ENCODE data around the gene SGCA.

Gene SGCA

GRCh38 chr17:50167371-50167770, 1.6 kb downstream of the SGCA start:
- no peak for DNase-seq (ENCODE audit: low read depth)

- DNase-seq (ENCODE audit: low read depth) = no peak
Observed at GRCh38 chr17:50168319-50168718, 2.5 kb downstream of the SGCA start.

- DNase-seq (ENCODE audit: low read depth) = no peak
Observed at GRCh38 chr17:50169121-50169764, 3.4 kb downstream of the SGCA start.

- DNase-seq (ENCODE audit: low read depth) = no peak
Observed at GRCh38 chr17:50169881-50170459, 4.2 kb downstream of the SGCA start.

- DNase-seq (ENCODE audit: low read depth) = no peak
Observed at GRCh38 chr17:50170662-50171370, 5.0 kb downstream of the SGCA start.

GRCh38 chr17:50171371-50172071, 5.7 kb downstream of the SGCA start:
- DNase-seq (ENCODE audit: low read depth) = no peak

GRCh38 chr17:50172130-50172529, 6.3 kb downstream of the SGCA start:
- no peak for DNase-seq (ENCODE audit: low read depth)

GRCh38 chr17:50172936-50173334, 7.1 kb downstream of the SGCA start:
- DNase-seq (ENCODE audit: low read depth) = no peak

- DNase-seq (ENCODE audit: low read depth) = peak; percentile 87
Observed at GRCh38 chr17:50173335-50173941, 7.6 kb downstream of the SGCA start.

GRCh38 chr17:50174444-50174843, 8.6 kb downstream of the SGCA start:
- no peak for DNase-seq (ENCODE audit: low read depth)

GRCh38 chr17:50175035-50175807, 9.4 kb downstream of the SGCA start:
- no peak for DNase-seq (ENCODE audit: low read depth)

GRCh38 chr17:50176559-50177357, 11.0 kb downstream of the SGCA start:
- DNase-seq (ENCODE audit: low read depth) = no peak

- DNase-seq (ENCODE audit: low read depth) = no peak
Observed at GRCh38 chr17:50177476-50177875, 11.7 kb downstream of the SGCA start.

GRCh38 chr17:50177983-50178834, 12.4 kb downstream of the SGCA start:
- peak; percentile 94 for DNase-seq (ENCODE audit: low read depth)

GRCh38 chr17:50180111-50180510, 14.3 kb downstream of the SGCA start:
- DNase-seq (ENCODE audit: low read depth) = no peak

GRCh38 chr17:50180620-50181019, 14.8 kb downstream of the SGCA start:
- no peak for DNase-seq (ENCODE audit: low read depth)

- no peak for DNase-seq (ENCODE audit: low read depth)
Observed at GRCh38 chr17:50181144-50181543, 15.3 kb downstream of the SGCA start.

- DNase-seq (ENCODE audit: low read depth) = no peak
Observed at GRCh38 chr17:50181591-50182560, 16.1 kb downstream of the SGCA start.
